HG02588 (cell line): ENCODE data around the gene HTR6.

Experiments
- ATAC-seq: cut with Tn5 transposase; IDR thresholded peaks from one replicate; pipeline ENCODE4 v1.9.1; 2021; ENCODE audit warnings: mild to moderate bottlenecking, moderate library complexity; ENCODE audit not compliant: unreplicated experiment

The HTR6 gene

DNA sequence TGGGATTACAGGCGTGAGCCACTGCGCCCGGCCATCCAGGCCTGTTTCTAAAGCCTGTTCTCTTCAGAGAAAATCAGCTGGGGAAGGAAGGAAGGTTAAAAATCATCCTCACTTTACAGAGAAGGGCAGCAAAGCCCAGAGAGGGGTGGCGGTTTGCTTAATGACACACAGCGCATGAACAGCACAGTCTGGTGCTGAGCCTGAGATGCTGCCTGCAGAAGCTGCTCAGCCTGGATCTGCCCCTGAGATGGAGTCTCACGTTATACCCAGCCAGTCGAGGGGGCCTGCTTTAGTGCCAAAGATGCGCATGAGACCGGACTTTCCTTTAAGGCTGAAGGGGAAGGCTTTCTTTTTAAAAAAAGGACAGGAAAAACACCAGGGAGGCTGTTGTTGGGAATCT lies 21.3 kb downstream of the HTR6 start:
- no peak for ATAC-seq

DNA sequence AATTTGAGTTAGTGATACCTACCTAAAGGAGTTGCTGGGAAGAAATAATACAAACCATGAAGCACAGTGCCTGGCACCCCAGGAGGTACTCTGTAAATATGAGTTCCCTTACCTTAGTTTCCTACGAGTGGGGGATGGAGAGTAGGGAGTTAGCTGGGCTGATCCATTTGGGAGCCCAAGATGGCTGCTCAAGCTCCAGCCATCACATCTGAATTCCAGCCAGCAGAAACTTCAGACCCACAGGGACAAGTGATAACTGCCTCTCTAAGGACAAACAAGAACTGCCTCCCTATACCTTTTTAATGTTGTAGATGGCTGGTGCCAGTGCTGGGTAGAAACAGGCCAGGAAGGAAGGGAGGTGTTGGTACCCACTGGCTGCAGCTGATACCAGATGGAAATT lies 22.7 kb downstream of the HTR6 start:
- ATAC-seq: no peak

DNA sequence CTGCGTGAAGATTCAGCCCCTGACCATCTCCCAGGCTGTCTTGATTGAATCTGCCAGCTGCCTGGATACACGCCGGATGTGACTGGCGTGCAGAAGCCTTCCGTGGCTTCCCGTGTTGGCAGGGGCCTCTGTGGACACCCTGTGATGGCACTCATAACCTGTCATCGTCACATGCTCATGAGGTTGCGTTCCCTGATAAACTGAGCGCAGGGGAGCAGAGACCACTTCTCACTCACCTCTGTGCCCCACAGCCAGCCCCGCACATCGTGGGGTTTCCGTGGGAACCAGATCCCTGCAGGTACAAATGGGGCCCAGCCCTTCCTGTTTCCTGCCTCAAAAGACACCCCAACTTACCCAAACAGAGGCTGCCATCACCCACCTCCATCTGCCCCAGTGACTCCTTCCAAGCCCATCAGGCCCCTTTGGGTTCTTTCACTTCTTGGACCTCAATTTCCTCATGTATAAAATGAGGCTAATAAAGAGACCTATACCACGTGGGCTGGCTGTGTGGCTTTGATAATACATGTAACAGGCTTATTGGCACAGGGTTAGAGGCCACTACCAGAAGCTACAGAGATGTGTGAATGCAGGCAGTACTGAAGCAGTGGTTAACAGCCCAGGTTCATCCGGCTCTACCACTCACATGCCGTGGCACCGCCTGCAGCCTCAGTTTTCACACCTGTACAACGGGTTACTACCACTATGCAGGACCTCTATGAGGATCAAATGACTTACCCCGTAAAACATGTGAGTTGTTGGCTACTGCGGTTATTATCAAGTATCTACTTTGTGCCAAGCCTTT lies 23.6 kb downstream of the HTR6 start:
- ATAC-seq: no peak

DNA sequence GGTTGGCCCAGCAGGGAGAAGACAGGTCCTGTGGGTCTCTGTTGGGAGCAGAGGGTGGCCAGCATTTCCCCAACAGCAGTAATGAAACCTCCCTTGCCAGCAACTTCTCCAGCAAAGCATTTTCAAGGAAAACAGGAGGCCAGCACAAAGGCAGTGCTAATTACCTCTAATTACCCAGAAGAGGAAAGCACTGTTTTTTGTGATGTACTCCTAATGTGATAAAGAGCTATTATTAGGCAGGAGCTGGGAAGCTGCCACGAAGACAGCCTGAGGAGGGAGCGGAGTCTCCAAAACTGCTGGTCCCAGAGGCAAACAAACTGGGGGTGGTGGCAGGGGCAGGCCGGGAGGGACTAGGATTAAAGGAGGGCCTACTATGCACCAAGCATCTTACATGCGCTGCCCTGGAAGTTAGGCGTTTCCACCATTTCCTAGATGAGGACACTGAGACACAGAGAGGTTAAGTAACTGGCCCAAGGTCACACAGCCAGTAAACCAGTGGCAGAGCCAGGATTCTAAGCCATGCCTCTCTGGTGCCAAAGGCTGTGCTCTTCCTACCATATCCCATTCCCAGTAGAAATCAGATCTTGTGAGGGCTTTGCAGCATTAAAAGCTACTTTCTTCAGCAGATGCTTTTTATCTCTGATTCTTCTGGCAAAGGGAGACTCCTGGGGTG lies 24.5 kb downstream of the HTR6 start:
- no peak for ATAC-seq

- no peak for ATAC-seq
Measured at GRCh38 chr1:19689856-19690255, 25.2 kb downstream of the HTR6 start.

GRCh38 chr1:19690342-19690741 lies 25.7 kb downstream of the HTR6 start:
- ATAC-seq: no peak

GRCh38 chr1:19694298-19694697 lies 29.6 kb downstream of the HTR6 start:
- ATAC-seq: no peak

DNA sequence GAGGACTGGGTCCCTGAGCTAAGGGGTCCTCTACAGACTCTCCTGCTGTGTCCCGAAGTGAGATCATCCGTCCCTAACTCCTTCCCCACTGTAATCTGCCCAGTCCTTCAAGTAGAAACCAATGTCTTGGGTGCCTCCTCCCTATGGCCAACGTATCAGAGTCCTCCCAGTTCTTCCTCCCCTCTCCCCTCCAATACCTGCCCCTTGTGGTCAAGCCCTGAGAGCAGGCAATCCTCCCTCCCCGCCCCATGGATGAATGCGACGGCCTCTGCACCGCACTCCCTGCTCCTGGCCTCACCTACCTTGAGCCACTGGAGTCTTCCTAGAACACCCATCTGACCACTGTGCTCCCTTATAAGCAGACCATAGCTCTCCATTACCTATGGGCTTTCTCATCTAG lies 31.1 kb downstream of the HTR6 start:
- ATAC-seq: no peak

DNA sequence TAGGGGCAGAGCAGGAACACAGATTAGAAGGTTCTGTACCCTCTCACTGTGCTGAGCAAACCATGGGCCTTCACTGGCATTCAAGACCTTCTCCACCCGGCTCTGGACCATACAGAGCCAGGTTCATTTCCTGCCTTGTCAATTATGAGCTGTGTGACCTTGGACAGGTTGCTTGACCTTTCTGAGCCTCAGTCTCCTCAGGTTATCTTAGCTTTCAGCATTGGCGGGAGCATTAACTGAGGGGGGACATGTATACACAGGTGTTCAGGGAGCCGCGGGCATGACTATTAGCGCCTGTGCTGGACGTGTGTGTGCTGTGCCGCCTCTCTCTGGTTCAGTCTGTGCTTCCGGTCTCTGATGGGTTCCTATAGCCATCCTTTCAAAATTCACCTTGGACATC lies 32.1 kb downstream of the HTR6 start:
- ATAC-seq: no peak

DNA sequence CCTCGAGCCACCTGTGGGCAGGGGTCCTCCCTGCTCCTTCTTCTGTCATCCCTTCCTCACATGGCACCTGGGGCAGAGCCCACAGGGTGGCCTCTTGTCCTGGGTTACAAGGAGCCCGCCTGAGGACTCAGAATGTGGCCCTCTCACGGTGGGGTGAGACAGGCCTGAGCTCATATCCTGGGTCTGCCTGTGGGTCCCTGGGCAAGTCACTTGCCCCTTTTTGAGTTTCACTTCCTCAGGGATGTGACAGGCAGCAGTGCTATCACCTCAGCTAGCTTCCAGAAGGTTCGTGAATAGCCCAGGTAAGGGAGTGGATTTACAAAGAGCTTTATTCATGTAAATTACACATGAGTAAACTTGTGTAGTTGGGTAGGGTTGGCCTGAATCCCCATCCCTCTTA lies 33.5 kb downstream of the HTR6 start:
- no peak for ATAC-seq

DNA sequence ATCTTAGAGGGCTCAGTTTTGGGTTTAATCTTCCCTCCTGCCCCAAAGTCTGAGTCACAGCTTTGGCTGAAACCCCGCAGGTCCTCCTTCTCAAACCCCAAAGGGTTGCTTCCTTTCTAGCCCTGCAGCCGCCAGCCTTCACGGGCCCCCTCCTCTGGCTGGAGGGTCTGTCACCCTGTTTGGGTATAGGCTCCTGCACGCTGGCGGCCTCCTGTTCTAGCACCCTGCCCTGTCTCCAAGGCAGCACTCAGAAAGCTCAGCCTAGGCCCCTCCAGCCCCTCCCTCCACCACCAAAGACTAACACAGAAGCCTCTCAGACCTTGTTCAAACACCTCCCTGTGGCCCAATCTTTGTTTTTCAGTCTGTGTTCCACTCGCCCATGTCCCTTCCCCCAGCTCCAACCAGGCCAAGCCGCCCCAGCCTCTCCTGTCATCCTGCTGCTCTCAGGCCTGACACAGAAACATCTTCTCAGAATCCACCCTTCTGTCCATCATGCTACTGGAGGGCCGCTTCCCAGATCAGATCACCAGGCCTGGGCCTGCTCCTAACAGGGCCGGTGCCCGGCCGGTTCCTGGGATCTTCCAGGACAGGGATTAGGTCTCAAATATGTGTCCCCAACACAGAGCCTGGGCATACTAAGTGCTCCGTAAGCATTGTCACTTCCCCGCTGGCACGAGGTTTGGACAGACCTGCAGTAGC lies 35.6 kb downstream of the HTR6 start:
- ATAC-seq: no peak

GRCh38 chr1:19703280-19703679 lies 38.6 kb downstream of the HTR6 start:
- ATAC-seq: no peak

DNA sequence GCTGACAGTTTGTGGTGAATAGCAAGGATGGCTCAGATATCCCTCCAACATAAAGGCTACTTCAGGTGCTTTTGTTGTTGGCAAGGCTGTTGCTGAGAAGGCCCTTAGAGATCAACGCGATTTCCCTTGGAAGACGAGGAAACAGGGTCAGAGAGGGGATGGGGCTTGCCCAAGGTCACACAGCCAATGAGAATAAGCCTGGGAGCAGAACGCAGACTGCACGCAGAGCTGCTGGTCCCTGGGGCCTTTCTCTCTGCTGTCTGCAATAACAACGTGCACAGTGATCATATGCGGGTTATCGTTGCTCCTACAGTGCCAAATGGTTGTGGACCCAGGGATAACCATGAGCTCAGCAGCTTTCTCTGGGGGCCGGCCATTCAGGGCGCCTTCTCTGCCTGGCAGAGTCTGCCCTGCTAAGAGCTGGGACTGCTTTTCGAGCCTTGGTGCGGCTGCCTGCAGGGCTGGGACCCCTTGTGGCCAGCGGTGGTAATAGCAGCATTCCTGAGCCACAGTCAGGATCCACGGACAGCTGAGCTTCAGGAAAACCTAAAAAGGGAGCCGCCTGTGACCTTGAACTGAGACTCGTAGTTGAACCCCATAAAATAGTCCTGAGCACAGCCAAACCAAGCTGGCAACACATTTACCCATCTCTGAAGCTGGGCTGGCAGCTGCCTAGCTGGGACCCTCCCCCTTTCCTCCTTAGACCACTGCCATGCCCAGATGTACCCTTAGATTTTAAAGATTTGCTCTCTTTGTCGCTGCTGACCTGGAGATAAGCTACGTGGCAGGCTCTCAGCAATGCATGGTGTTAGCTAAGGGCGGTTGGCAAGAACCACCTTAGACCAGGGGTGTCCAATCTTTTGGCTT lies 39.8 kb downstream of the HTR6 start:
- no peak for ATAC-seq

DNA sequence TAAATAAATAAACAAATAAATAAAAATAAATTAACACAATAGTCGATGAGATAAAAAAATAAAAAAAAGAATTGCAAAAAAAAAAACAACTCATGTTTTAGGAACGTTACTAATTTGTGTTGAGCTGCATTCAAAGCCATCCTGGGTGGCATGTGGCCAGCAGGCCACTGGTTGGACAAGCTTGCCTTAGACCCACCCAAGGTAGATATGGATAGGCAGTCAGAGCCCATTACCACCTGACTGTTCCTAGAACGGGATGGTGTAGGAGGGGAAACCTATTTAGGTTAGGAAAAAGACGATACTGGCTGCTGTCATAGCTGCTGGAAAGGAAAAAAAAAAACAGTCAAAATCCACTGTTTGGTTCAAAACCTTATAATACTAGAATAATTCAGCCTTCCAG lies 40.8 kb downstream of the HTR6 start:
- ATAC-seq: no peak

DNA sequence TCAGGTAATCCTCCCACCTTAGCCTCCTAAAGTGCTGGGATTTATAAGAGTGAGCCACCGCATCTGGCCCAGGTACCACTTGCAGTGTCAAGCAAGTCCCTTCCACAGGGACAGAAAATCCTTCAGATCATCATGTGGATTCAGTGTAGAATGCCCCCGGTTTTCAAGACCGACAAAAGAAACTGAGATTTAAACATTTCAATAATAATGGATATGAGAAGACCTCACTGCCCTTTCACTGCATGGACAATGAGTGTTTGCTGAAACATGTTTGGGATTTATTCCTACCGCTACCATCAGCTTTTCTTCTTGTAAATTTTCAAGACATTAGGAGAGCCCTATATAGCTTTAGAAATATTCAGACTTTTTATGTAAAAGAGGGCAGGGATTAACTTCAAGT lies 41.5 kb downstream of the HTR6 start:
- no peak for ATAC-seq

GRCh38 chr1:19708567-19709110 lies 44.0 kb downstream of the HTR6 start:
- ATAC-seq: no peak

- ATAC-seq: no peak
Measured at GRCh38 chr1:19709260-19709793, 44.7 kb downstream of the HTR6 start.

- ATAC-seq: no peak
Measured at GRCh38 chr1:19710825-19711611, 46.3 kb downstream of the HTR6 start.

- ATAC-seq: no peak
Measured at GRCh38 chr1:19712928-19713327, 48.3 kb downstream of the HTR6 start.
